GM21447 (cell line): ENCODE data around the gene IRX3.

Experiments used
- ATAC-seq: cut with Tn5 transposase; IDR thresholded peaks from one replicate; pipeline ENCODE4 v1.9.1; 2021; ENCODE audit not compliant: unreplicated experiment

IRX3 gene

GRCh38 chr16:54286366-54287130, at the start of gene IRX3:
TSS of gene IRX3 (minus strand) at chr16:54286787. CDS start at chr16:54286050, 737 bp downstream.
- no peak for ATAC-seq

- ATAC-seq: no peak
Observed at GRCh38 chr16:54335230-54335629, 48.6 kb upstream of the IRX3 start.

DNA sequence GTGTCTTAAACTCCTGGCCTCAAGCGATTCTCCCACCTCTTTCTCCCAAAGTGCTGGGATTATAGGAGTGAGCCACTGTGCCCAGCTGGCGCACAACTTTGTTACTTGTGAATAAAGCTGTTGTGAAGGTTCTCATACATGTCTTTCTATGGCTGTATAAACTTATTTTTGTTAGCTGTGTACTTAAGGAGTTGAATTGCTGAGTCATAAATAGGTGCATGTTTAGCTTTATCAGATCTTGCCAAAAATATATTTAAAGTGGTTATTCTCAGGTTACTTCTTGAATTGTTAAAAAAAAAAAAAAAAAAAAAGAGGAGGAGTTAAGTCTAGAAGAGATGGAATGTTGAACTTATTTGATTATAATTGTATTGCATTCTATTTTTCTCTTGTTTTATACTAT, 47.6 kb upstream of the IRX3 start:
- no peak for ATAC-seq

DNA sequence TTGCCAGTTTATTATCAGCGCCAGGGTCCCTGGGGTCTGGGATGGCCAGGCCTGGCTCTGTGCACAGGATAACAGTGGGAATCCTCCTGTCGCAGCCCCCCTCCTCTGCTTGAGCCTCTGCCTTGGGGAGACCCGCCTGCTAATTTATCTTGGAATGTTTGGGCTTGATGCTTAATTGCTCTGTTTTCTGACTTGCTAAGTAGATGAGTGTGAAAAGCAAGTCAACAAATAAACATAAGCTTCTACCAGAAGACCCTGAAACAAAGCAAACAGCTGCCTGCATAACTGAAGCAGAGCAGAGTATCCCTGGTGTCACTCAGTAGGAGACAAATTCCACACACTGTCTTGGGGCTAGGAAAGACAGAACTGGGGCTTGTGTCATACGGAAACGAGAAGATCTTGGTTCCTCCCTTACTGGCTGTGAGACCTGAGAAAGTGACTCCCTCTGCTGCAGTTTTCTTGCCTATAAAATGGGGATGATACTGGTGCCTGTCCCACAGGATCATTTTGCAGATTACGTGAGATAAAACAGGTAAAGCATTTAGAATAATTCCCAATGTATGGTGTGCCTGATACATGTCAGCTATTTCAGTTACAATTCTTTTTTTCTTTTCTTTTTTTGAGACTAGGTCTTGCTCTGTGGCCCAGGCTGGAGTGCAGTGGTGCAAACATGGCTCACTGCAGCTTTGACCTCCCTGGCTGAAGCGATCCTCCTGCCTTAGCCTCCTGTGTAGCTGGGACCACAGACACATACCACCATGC, 44.8 kb upstream of the IRX3 start:
- ATAC-seq: no peak

DNA sequence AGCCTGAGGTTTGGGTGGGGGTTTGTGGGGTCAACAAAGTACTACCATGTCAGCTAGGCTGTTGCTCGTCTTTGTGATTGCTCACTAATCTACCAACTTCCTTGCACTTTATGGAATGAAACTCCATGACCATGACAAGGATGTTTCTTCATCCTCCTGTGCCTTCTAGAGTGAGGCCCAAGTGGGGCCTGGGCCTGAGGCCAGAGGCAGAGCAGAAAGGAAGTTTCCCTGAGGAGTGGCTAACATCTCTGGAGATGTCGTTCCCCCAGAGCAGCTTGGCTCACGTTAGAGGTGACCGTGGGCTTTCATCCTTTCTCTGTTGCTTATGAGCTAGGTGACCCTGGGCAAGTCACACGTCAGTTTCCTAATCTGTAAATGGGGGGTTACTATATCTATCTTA, 41.0 kb upstream of the IRX3 start:
- ATAC-seq: no peak

GRCh38 chr16:54326266-54326662, 39.7 kb upstream of the IRX3 start:
- no peak for ATAC-seq

GRCh38 chr16:54325616-54326265, 39.2 kb upstream of the IRX3 start:
- ATAC-seq: no peak

DNA sequence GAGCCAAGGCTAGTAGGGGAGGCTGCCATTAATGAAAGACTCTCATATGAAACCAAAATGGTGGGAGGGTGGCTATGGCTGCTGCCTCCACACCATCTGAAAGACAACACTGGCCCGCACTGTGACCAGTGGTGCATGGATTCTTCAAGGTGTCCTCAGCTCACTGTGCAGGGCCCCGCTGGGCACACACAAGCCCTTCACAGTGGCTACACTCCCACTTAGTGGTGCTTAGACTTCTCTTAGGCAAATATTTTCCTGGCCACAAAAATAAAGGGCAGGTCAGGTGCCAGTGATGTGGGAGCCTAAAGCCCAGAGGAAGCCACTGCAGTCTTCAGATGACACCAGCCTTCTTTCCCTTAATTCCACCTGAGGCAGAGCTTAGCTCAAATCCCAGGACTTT, 38.1 kb upstream of the IRX3 start:
- no peak for ATAC-seq

GRCh38 chr16:54320697-54321340, 34.2 kb upstream of the IRX3 start:
- no peak for ATAC-seq

DNA sequence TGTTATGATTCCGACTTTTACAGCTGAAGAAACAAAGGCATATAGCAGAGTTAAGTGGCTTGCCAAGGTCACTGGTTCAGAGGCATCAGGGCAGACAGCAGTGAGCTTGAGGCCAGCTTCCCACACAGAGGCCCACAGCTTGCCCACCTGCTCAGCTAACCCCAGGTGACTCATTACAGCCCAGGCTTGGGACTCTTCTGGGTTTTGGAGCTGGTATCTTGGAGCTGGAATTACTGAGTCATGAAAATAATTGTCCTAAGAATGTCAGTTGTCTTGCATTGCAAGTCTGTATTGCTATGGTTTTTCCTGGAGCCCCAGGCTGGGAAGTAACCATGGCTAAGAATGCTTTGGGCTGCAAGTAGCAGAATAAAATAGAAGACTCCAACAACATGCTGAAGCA, 32.4 kb upstream of the IRX3 start:
- no peak for ATAC-seq

- ATAC-seq: no peak
Observed at GRCh38 chr16:54317101-54317611, 30.6 kb upstream of the IRX3 start.

- ATAC-seq: no peak
Observed at GRCh38 chr16:54316095-54316889, 29.7 kb upstream of the IRX3 start.

DNA sequence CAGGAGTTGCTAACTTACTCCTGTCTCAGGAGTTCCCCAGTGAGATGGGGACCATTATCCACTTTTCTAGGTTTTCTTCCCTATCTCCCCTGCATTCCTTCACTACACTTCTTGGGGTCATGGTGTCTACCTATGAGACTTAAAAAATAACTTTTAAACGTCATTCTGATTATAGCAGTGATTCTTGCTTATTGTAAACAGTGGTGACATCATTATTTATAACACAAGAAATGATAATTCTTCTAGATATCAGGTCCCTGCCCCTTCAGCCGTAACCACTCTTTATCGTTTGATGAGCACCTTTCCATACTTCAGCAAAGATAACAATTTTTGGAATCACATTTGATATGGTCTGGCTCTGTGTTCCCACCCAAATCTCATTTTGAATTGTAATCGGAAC, 27.2 kb upstream of the IRX3 start:
- ATAC-seq: no peak

DNA sequence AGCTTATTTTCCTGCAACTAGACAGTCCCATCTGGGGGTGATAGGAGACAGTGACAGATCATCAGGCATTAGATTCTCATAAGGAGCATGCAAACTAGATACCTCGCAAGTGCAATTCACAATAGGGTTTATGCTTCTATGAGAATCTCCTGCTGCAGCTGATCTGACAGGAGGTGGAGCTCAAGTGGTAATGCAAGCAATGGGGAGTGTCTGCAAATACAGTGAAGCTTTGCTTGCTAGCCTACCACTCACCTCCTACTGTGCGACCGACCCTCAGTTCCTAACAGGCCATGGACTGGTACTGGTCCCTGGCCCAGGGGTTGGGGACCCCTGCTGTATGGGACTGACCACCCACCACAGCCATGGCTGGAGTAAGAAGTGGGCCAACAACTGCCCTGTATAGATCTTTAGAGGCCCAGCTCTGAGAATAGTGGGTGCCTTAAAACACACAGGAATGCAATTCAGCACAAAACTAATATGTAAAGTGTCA, 26.0 kb upstream of the IRX3 start:
- ATAC-seq: no peak

- ATAC-seq: no peak
Observed at GRCh38 chr16:54309341-54309740, 22.8 kb upstream of the IRX3 start.

GRCh38 chr16:54305080-54305479, 18.5 kb upstream of the IRX3 start:
- no peak for ATAC-seq

GRCh38 chr16:54303613-54304012, 17.0 kb upstream of the IRX3 start:
- ATAC-seq: no peak

GRCh38 chr16:54297154-54297553, 10.6 kb upstream of the IRX3 start:
- no peak for ATAC-seq

- ATAC-seq: no peak
Observed at GRCh38 chr16:54296543-54296942, 10.0 kb upstream of the IRX3 start.
